Measurements from ENCODE around the gene HYI. TPM values are rescaled to one million over a fixed set of nuclear protein-coding genes. Genes with fewer than 3 reads are reported as not detected.

The HYI gene
- total and polyA plus RNA-seq, 2 donors from 2014 or later: 50.5 to 91.2 TPM

DNA sequence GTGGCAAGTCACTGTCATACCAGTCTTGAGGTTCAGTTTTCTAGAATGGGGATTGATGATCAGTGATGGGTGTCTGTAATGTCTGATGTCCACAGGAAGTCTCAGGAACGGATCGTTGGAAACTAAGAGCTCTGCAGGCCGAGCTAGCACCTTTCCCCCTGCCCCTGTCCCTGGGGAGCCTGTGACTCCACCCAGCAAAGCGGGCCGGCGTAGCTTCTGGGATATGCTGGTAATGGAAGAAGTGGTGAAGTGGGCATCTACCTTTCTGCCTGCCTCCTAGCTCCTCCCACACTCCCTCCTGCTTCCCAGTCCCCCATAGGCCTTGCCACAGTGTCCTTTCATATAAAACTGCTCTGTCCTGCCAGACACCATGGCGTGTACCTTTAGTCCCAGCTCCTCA lies 13.4 kb downstream of the HYI start:
- Histone ChIP-seq H3K36me3 (ENCODE audit: control insufficient read depth in 2 of 3, insufficient read depth in 3 of 3, low read length in 3 of 3) (peaks cover 3 to 70% (median 46%) of the 10 kb centered on the region in 3 donors), H3K4me1 (ENCODE audit: control insufficient read depth in 2 of 3, insufficient read depth in 2 of 3, low read depth in 1 of 3, low read length in 3 of 3) (peaks cover 0 to 10% (median 3%) of the 10 kb centered on the region in 3 donors), H3K9me3 (ENCODE audit: control insufficient read depth in 2 of 3, insufficient read depth in 1 of 3, low read length in 3 of 3) (no peaks in the 10 kb centered on the region), H3K27ac (ENCODE audit: low read depth in 2 of 2, low read length in 2 of 2) (no peak overlapping the region), H3K9ac (ENCODE audit: low read length in 3 of 3) (no peak overlapping the region), H3K27me3 (ENCODE audit: control insufficient read depth, insufficient read depth, low read length) (no peaks in the 10 kb centered on the region), H3K4me3 (ENCODE audit: low read length in 3 of 3) (no peak overlapping the region)
- intact Hi-C loops (cut with DNase I): no loop called here
- TF ChIP-seq, protein P1, sequence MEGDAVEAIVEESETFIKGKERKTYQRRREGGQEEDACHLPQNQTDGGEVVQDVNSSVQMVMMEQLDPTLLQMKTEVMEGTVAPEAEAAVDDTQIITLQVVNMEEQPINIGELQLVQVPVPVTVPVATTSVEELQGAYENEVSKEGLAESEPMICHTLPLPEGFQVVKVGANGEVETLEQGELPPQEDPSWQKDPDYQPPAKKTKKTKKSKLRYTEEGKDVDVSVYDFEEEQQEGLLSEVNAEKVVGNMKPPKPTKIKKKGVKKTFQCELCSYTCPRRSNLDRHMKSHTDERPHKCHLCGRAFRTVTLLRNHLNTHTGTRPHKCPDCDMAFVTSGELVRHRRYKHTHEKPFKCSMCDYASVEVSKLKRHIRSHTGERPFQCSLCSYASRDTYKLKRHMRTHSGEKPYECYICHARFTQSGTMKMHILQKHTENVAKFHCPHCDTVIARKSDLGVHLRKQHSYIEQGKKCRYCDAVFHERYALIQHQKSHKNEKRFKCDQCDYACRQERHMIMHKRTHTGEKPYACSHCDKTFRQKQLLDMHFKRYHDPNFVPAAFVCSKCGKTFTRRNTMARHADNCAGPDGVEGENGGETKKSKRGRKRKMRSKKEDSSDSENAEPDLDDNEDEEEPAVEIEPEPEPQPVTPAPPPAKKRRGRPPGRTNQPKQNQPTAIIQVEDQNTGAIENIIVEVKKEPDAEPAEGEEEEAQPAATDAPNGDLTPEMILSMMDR (IDR thresholded peaks at IDR 0.05; ENCODE audit: borderline replicate concordance, extremely low read depth, insufficient read depth): no peak
- peak in 1 of 5 donors; percentile 22 for DNase-seq
- no peak for FAIRE-seq

GRCh38 chr1:43439781-43440180 lies 13.9 kb downstream of the HYI start:
- peaks cover 0 to 10% (median 6%) of the 10 kb centered on the region in 3 donors for H3K4me1 ChIP-seq (ENCODE audit: control insufficient read depth in 2 of 3, insufficient read depth in 2 of 3, low read depth in 1 of 3, low read length in 3 of 3)
- TF ChIP-seq, protein P1 (IDR thresholded peaks at IDR 0.05; ENCODE audit: borderline replicate concordance, extremely low read depth, insufficient read depth): no peak
- FAIRE-seq (no peak), DNase-seq (peak in 2 of 5 donors; percentile 25 to 48)
- H3K27me3 ChIP-seq (ENCODE audit: control insufficient read depth, insufficient read depth, low read length): no peaks in the 10 kb centered on the region
- intact Hi-C loops (cut with DNase I): no loop called here
- no peaks in the 10 kb centered on the region for H3K9me3 ChIP-seq (ENCODE audit: control insufficient read depth in 2 of 3, insufficient read depth in 1 of 3, low read length in 3 of 3)
- H3K4me3 ChIP-seq (ENCODE audit: low read length in 3 of 3): no peak overlapping the region
- H3K9ac ChIP-seq (ENCODE audit: low read length in 3 of 3): no peak overlapping the region
- H3K36me3 ChIP-seq (ENCODE audit: control insufficient read depth in 2 of 3, insufficient read depth in 3 of 3, low read length in 3 of 3): peaks cover 3 to 70% (median 45%) of the 10 kb centered on the region in 3 donors
- no peak overlapping the region for H3K27ac ChIP-seq (ENCODE audit: low read depth in 2 of 2, low read length in 2 of 2)

- peak in 1 of 5 donors; percentile 67 for DNase-seq
- no peaks in the 10 kb centered on the region for H3K27me3 ChIP-seq (ENCODE audit: control insufficient read depth, insufficient read depth, low read length)
These were observed 14.7 kb downstream of the HYI start for GRCh38 chr1:43438953-43439581.

More at GRCh38 chr1:43438953-43439581, 14.7 kb downstream of the HYI start:
- Histone ChIP-seq H3K36me3 (ENCODE audit: control insufficient read depth in 2 of 3, insufficient read depth in 3 of 3, low read length in 3 of 3) (peaks cover 3 to 72% (median 43%) of the 10 kb centered on the region in 3 donors), H3K9ac (ENCODE audit: low read length in 3 of 3) (no peak overlapping the region), H3K9me3 (ENCODE audit: control insufficient read depth in 2 of 3, insufficient read depth in 1 of 3, low read length in 3 of 3) (no peaks in the 10 kb centered on the region), H3K27ac (ENCODE audit: low read depth in 2 of 2, low read length in 2 of 2) (no peak overlapping the region), H3K4me3 (ENCODE audit: low read length in 3 of 3) (no peak overlapping the region), H3K4me1 (ENCODE audit: control insufficient read depth in 2 of 3, insufficient read depth in 2 of 3, low read depth in 1 of 3, low read length in 3 of 3) (peaks cover 0 to 10% (median 6%) of the 10 kb centered on the region in 3 donors)
- no peak for FAIRE-seq
- intact Hi-C loops (cut with DNase I): no loop called here
- TF ChIP-seq, protein P1 (IDR thresholded peaks at IDR 0.05; ENCODE audit: borderline replicate concordance, extremely low read depth, insufficient read depth): no peak
